ENCODE data around the gene LSM14A. TPM values are rescaled to one million over a fixed set of nuclear protein-coding genes. Genes with fewer than 3 reads are reported as not detected.

The LSM14A gene
- total and polyA plus RNA-seq, 2 of the 13 experiments (the other 11 are each of a cell fraction or from before 2014, with no cell fraction given), result 77.0 to 83.6 TPM

GRCh38 chr19:34173193-34173956 is 1.1 kb downstream of the LSM14A start (continued):
- TF ChIP-seq ZBTB40 (IDR thresholded peaks at IDR 0.05) (no peak), ZBTB40 (CRISPR knock-in tag; IDR thresholded peaks at IDR 0.05) (peak; percentile 58), NCOA2 (CRISPR knock-in tag; IDR thresholded peaks at IDR 0.05) (peak; percentile 71), ZNF329 (CRISPR knock-in tag; IDR thresholded peaks at IDR 0.05; ENCODE audit: low read depth) (peak; percentile 81; the same call in 1 of the 2 replicates), REST (IDR thresholded peaks at IDR 0.05; ENCODE audit: borderline replicate concordance in 1 of 2, low read depth in 1 of 2, low read length in 2 of 2) (0 out of 4 replicates have a peak, but pooled peaks of 1 of the 2 experiments have one; percentile 10), ATAD3A (CRISPR knock-in tag; IDR thresholded peaks at IDR 0.05) (no peak), SALL1 (CRISPR knock-in tag; IDR thresholded peaks at IDR 0.05) (peak; percentile 74; the same call in 1 of the 2 replicates), ZNF816 (CRISPR knock-in tag; IDR thresholded peaks at IDR 0.05; ENCODE audit: borderline replicate concordance) (no peak), ZFAT (CRISPR knock-in tag; conservative IDR thresholded peaks at IDR 0.05) (0 out of 2 replicates have a peak, but pooled peaks have one; percentile 71), TERF1 (CRISPR knock-in tag; IDR thresholded peaks at IDR 0.05) (no peak), DBP (CRISPR knock-in tag; IDR thresholded peaks at IDR 0.05; ENCODE audit: not compliant biosample characterization) (no peak), DRAP1 (CRISPR knock-in tag; IDR thresholded peaks at IDR 0.05) (no peak; the same call in none of the 2 replicates), ZNF564 (CRISPR knock-in tag; IDR thresholded peaks at IDR 0.05) (no peak)
